GM18951 (cell line): Measurements from ENCODE around the gene IQUB.
"Not testable (repeated sequence)": the region's sequence is repeated elsewhere in the genome, so short reads cannot be mapped to it uniquely, and the experiment has no call there.

Experiments
- POLR2A ChIP-seq: IDR thresholded peaks from 4 replicates; pipeline ENCODE4 v1.6.1; 2011; ENCODE audit warnings: mild to moderate bottlenecking; ENCODE audit not compliant: insufficient read length, insufficient read depth; ENCODE audit errors: extremely low read depth
- in situ Hi-C: fragments of 300-500 bp; cut with MboI; formaldehyde crosslinking; loops from one replicate; pipeline ENCODE4 v1.12.0; 2022; ENCODE audit warnings: low sequenced_read_pairs, mixed read lengths, inconsistent platforms; ENCODE audit not compliant: unreplicated experiment

IQUB gene

GRCh38 chr7:123440101-123440548 is 94.3 kb downstream of the IQUB start:
- no peak for TF ChIP-seq POLR2A
- in situ Hi-C loops = no loop called here

DNA sequence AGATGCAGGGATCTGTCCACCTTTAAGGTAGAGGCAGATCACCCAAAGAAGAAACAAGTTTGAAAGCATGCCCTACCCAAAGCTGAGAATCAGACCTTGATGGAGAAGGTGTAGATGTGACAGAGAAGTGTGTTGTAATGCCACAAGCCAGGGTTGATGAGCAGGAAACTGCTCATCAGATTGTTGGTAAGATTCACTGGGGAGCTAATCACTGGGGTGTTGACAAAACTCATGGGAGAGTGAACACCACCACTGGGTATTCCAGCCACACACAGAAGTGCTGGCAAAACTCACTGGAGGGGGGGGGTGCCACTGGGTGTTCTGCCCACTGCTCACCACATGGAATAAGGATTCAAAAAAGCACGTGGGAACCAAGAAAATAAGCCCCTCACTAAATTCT is 95.2 kb downstream of the IQUB start:
- no peak for TF ChIP-seq POLR2A
- in situ Hi-C loops = no loop called here

DNA sequence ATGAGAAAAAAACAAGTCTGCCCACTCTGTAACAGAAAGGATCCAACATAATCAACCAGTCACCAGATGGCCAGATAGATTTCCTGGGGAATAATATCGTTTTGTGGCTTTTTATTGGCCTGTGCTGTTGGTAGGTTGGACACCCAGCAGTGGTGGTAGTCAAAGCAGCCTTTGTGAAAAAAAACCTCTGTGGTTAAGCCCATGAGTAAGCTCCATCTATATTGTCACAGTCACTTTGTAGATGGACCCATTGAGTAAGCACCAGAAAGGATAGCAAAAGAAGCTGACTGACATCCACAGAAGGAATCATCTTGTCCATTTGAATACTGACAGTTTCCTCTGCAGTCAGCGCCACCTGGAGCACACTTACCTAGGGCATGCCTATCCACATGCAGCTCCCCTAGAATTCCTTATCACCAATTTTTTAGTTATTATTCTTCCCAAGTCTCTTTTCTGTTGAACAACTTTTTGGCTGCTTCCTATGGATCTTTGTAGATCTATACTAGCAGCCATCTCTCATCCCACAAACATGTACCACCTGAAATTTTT is 96.9 kb downstream of the IQUB start:
- in situ Hi-C loops = no loop called here
- no peak for TF ChIP-seq POLR2A

- in situ Hi-C loops = no loop called here
- no peak for TF ChIP-seq POLR2A
Measured at GRCh38 chr7:123435080-123435700, 99.2 kb downstream of the IQUB start.

GRCh38 chr7:123433665-123434064 is 100.7 kb downstream of the IQUB start:
- no peak for TF ChIP-seq POLR2A
- in situ Hi-C loops = no loop called here

DNA sequence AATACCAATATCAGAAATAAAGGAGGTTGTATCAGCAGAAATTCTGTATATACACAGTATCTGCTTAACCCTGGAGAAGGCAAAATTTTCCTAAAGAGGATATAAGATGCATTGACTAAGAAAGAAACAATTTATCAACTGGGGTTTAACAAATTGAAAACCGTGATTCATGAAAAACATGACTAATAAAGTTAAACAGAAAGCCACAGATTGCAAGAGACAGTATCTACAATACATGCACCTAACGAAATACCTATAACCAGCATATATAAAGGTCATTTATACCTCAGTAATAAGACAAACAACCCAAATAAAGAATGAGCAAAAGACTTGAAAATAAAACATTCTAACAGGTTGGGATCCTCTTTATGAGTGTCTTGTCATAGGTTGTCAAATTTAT is 101.8 kb downstream of the IQUB start:
- no peak for TF ChIP-seq POLR2A
- in situ Hi-C loops = no loop called here

DNA sequence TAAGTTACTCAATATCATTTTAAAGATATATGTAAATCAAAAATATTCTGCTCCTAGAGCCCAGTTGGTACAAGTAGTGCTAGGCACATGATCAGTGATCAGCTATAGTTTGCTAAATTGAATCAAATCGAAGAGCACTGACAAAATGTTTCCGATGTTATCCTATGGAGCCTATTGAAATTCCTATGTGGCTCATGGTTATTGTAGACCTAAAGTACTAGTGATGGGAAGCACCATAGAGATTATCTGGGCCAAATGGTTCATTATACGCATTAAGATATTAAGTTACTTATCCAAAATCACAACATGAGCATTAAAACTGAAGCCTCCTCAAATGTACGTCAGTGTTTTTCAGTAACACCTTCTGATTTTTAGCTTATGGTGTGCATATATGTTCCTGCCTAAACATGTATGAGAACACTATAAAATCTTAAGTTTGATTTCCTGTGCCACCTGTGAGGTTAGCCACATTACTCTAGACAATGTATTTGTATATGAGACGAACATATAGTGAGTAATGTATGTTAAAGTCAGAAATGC is 103.2 kb downstream of the IQUB start:
- in situ Hi-C loops = no loop called here
- TF ChIP-seq POLR2A = no peak

DNA sequence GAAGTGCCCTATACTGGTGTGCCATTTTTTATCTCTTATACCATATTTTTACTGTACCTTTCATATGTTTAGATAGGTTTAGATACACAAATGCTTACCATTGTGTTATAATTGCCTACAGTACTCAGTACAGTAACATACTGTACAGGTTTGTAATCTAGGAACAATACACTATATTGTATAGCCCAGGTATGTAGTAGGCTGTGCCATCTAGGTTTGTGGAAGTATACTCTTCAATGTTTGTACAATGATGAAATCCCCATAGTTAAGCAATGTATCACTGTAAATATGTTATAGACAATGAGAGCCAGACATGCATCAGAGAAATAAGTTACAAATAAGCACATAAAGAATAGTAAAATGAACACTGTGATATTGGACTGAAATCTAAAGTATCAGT is 109.1 kb downstream of the IQUB start:
- in situ Hi-C loops = no loop called here
- TF ChIP-seq POLR2A = no peak

- TF ChIP-seq POLR2A = no peak
- in situ Hi-C loops = no loop called here
Measured at GRCh38 chr7:123424463-123424862, 109.9 kb downstream of the IQUB start.

- in situ Hi-C loops = no loop called here
- no peak for TF ChIP-seq POLR2A
Measured at GRCh38 chr7:123423622-123424021, 110.8 kb downstream of the IQUB start.

- in situ Hi-C loops = no loop called here
- TF ChIP-seq POLR2A = no peak
Measured at GRCh38 chr7:123417580-123417979, 116.8 kb downstream of the IQUB start.

GRCh38 chr7:123415625-123416024 is 118.8 kb downstream of the IQUB start:
- in situ Hi-C loops = no loop called here
- TF ChIP-seq POLR2A = no peak

GRCh38 chr7:123410273-123410904 is 124.0 kb downstream of the IQUB start:
- no peak for TF ChIP-seq POLR2A

DNA sequence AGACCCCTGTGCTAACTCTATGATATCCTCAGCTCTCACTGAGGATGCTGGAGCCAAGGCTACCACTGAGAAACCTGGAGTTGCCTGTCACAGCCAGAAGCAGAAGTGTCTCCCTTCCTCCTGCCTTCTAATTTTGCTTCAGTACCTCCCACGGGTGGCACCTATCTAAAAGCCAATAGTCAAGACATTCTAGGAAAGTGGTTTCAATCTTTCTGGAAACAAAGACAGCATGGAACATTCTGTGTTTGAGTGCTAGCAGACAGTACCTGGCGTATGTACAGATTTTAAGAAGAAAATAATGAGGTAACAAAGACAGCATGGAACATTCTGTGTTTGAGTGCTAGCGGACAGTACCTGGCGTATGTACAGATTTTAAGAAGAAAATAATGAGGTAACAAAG is 126.4 kb downstream of the IQUB start:
- in situ Hi-C loops = not testable (repeated sequence)

More at GRCh38 chr7:123410273-123410904, 124.0 kb downstream of the IQUB start:
- in situ Hi-C loops = no loop called here
